K562 (cell line): ENCODE data around the gene SYT17. TPM values are rescaled to one million over a fixed set of nuclear protein-coding genes. Genes with fewer than 3 reads are reported as not detected.
A peak's percentile ranks its signal among the peaks of the same experiment; 100 is the strongest.

Source experiments
- ATAC-seq: fragments of 200-7000 bp; cut with Tn5 transposase; 3 replicates; pipeline ENCODE4 v1.9.1; 2020; ENCODE audit warnings: moderate library complexity
- BruUV-seq: library from RNA; stranded (reverse); fragments of 400-500 nt; replicated peaks from 2 replicates; lab custom pipeline; 2021; lab: Mats Ljungman, UMichigan
- CTCF ChIA-PET: fragments of 300-600 bp; formaldehyde crosslinking; extraction: SDS; loops from one replicate; lab custom pipeline; 2021; ENCODE audit warnings: low intra/inter-chr PET ratio; lab: Yijun Ruan, JAX
- POLR2A ChIA-PET: fragments of 300-600, 350-650 bp; sonication (Branson Sonifier 250); formaldehyde crosslinking; extraction: SDS; loops from one replicate; lab custom pipeline; 2021; ENCODE audit warnings: antibody characterized with exemption, inconsistent platforms; lab: Yijun Ruan, JAX
- DNase-seq, 4 experiments: peaks; one replicate each; pipeline versions ENCODE4 v3.0.0 to v3.0.0-alpha.2; 2011 to 2018; ENCODE audit warnings: low spot score in 3 of 4, mixed read lengths in 3 of 4; ENCODE audit errors: extremely low read depth in 1 of 4
- FAIRE-seq: peaks from 2 replicates; lab custom pipeline; 2011; peaks lifted over from hg19 to GRCh38; lab: Jason Lieb, UNC
- H2AFZ ChIP-seq: 2 replicates; pipeline ENCODE4 v1.6.0; 2011; ENCODE audit warnings: low read depth, low read length, control low read depth, inconsistent platforms
- H3K27ac ChIP-seq: fragments of 200-600 bp; 3 replicates; pipeline ENCODE4 v1.8.0; 2011; ENCODE audit warnings: low read depth, mild to moderate bottlenecking, control low read depth, inconsistent platforms, low read length, moderate library complexity, mixed read lengths; ENCODE audit errors: extremely low read depth
- H3K27me3 ChIP-seq, 2 experiments: fragments of 300-600 bp in 1 of 2; 2 replicates in 1 of 2; 3 replicates in 1 of 2; pipeline versions ENCODE4 v1.6.0 to v1.8.0; 2011; ENCODE audit warnings: inconsistent platforms in 2 of 2, low read length in 2 of 2, mild to moderate bottlenecking in 1 of 2, mixed read lengths in 1 of 2, moderate library complexity in 1 of 2; ENCODE audit not compliant: control insufficient read depth in 2 of 2, insufficient read depth in 2 of 2
- H3K36me3 ChIP-seq: fragments of 300-600 bp; 3 replicates; pipeline ENCODE4 v1.8.0; 2011; ENCODE audit warnings: mild to moderate bottlenecking, low read length, inconsistent platforms; ENCODE audit not compliant: control insufficient read depth, insufficient read depth
- H3K4me1 ChIP-seq, 2 experiments: fragments of 200-600 bp in 1 of 2; replicated peaks in 1 of 2; 2 replicates in 1 of 2; 3 replicates in 1 of 2; pipeline versions ENCODE4 v1.5.1 to v1.8.0; 2011; ENCODE audit warnings: inconsistent platforms in 2 of 2, low read length in 2 of 2, mild to moderate bottlenecking in 1 of 2, mixed read lengths in 1 of 2, moderate library complexity in 1 of 2; ENCODE audit not compliant: control insufficient read depth in 2 of 2, insufficient read depth in 2 of 2
- H3K4me2 ChIP-seq: 2 replicates; pipeline ENCODE4 v1.6.1; 2011; ENCODE audit warnings: low read length, control low read depth, inconsistent platforms, mixed read lengths; ENCODE audit not compliant: insufficient read depth
- H3K4me3 ChIP-seq: fragments of 200-600 bp; sonication (generic), shearing (Covaris generic); 2 replicates; pipeline ENCODE4 v1.5.1; 2016; ENCODE audit warnings: control low read depth, inconsistent platforms
- H3K79me2 ChIP-seq: fragments of 200-600 bp; 3 replicates; pipeline ENCODE4 v1.8.0; 2011; ENCODE audit warnings: low read length, inconsistent platforms; ENCODE audit not compliant: control insufficient read depth, insufficient read depth
- H3K9ac ChIP-seq, 2 experiments: 2 replicates each; pipeline versions ENCODE4 v1.6.0 to v1.6.1; 2011; ENCODE audit warnings: low read depth in 2 of 2, low read length in 2 of 2, control low read depth in 1 of 2, inconsistent platforms in 1 of 2, mild to moderate bottlenecking in 1 of 2, mixed read lengths in 1 of 2; ENCODE audit not compliant: insufficient read depth in 1 of 2
- H3K9me1 ChIP-seq: one replicate; pipeline ENCODE4 v1.6.0; 2011; ENCODE audit warnings: inconsistent platforms, mild to moderate bottlenecking, low read length, moderate library complexity; ENCODE audit not compliant: control insufficient read depth, insufficient read depth
- H3K9me3 ChIP-seq: replicated peaks from 2 replicates; pipeline ENCODE4 v1.5.1; 2011; ENCODE audit warnings: low read depth, low read length, inconsistent platforms; ENCODE audit not compliant: control insufficient read depth, insufficient read depth
- H4K20me1 ChIP-seq: replicated peaks from 2 replicates; pipeline ENCODE4 v1.6.1; 2011; ENCODE audit warnings: low read length, inconsistent platforms, mixed read lengths; ENCODE audit not compliant: control insufficient read depth, insufficient read depth
- GABPA ChIP-seq: fragments of 200-800 bp; sonication (Bioruptor generic); conservative IDR thresholded peaks from 2 replicates; pipeline ENCODE4 v1.6.1; 2016; ENCODE audit warnings: low read depth, missing genetic modification characterization, missing compliant biosample characterization
- GTF2B ChIP-seq: IDR thresholded peaks from 2 replicates; pipeline ENCODE4 v1.6.1; 2011; ENCODE audit not compliant: insufficient read length; ENCODE audit errors: extremely low read depth
- RBM25 ChIP-seq: fragments of 200-400 bp; formaldehyde crosslinking; IDR thresholded peaks from 2 replicates; pipeline ENCODE4 v1.6.1; 2018; ENCODE audit warnings: low read length, low read depth, moderate library complexity; ENCODE audit not compliant: severe bottlenecking
- ZNF146 ChIP-seq: IDR thresholded peaks from one replicate; pipeline ENCODE4 v1.6.1; 2018; ENCODE audit warnings: missing compliant biosample characterization; ENCODE audit not compliant: unreplicated experiment
- ZNF3 ChIP-seq: fragments of 250-450 bp; sonication (Bioruptor Pico); IDR thresholded peaks from 2 replicates; pipeline ENCODE4 v1.5.0; 2021; ENCODE audit warnings: mild to moderate bottlenecking, moderate library complexity
- WGBS: fragments of 100-300 bp; shearing (Covaris generic); methylation state at CpG from one replicate; pipeline ENCODE4 v1.1.6; 2016; ENCODE audit warnings: low coverage, mixed read lengths; ENCODE audit not compliant: insufficient coverage; ENCODE audit errors: missing lambda C conversion rate; 5-methylcytosine and 5-hydroxymethylcytosine counted together
- in situ Hi-C: fragments of 300-500 bp; cut with MboI; formaldehyde crosslinking; loops from 4 replicates; pipeline ENCODE4 v1.15.0; 2018; ENCODE audit warnings: inconsistent platforms, mixed read lengths
- intact Hi-C: fragments of 100-400 bp; cut with micrococcal nuclease; formaldehyde crosslinking; loops from 2 replicates; pipeline ENCODE4 v1.14.2; 2022
- polyA plus RNA-seq, 8 experiments: library from polyadenylated mRNA; depleted of rRNA in 4 of 8; stranded (reverse) in 5 of 8; unstranded in 3 of 8; fragments of >200 nt; fragmentation: Nextera tagmentation in 2 of 8; fragmentation: Illumina TruSeq in 1 of 8; extraction: Ambion mirVana in 2 of 8; extraction: Trizol in 1 of 8; gene quantifications; 2 replicates each; pipeline versions ENCODE4 v1.2.1 to v1.2.3, GENCODE V29; 2011 to 2014; ENCODE audit warnings: inconsistent platforms in 1 of 8, missing spikeins in 1 of 8
- total RNA-seq, 7 experiments: library from RNA; depleted of rRNA in 6 of 7; stranded (reverse); fragments of >200 nt in 6 of 7; fragmentation: Illumina TruSeq in 2 of 7; extraction: Trizol in 2 of 7; gene quantifications; 2 replicates each; pipeline versions ENCODE4 v1.2.1 to v1.2.3, GENCODE V29; 2011 to 2021; ENCODE audit warnings: low replicate concordance in 1 of 7

The SYT17 gene
- total and polyA plus RNA-seq, 9 of the 15 experiments (the other 6 are each of a cell fraction or from before 2014, with no cell fraction given), result not detected

DNA sequence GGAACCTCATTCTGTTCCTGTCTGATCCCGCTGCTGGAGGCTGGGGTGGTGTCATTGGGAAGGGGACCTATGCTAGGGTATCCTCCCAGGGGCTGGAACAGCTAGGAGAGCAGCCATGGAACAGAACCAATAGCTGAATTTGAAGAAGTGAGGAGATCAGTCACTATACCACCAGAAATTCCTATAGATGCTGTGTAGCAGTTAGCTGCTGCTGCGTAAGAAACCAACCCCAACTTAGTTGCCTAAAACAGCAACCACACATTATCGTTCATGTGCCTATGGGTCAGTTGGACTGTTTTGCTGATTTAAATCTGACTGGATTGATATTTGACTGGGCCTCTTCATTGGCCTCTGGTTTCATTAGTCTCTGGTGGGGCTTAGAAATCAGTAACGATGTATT lies 20.4 kb upstream of the SYT17 start:
- no TSS peak for BruUV-seq
- Histone ChIP-seq H2AFZ (no peak overlapping the region), H3K79me2 (no peaks in the 10 kb centered on the region), H3K4me1 (no peaks in the 10 kb centered on the region)
- POLR2A ChIA-PET, result interaction anchor here (0.6 to 0.7 kb wide), 2 partner anchors 34 to 35 kb away, joined by 3 read pairs; partner anchors contain the start of gene ITPRIPL2
- TF ChIP-seq RBM25 (peak; percentile 70), GABPA (no peak)
- TF ChIP-seq, all 486 proteins: peak for 1
- intact Hi-C loops (no loop called here), in situ Hi-C loops (no loop called here)
- Histone ChIP-seq H3K4me3 (no peak overlapping the region), H4K20me1 (no peaks in the 10 kb centered on the region), H3K4me2 (no peak overlapping the region), H3K27me3 (peaks cover 18 to 27% of the 10 kb centered on the region in 2 experiments), H3K9me3 (0 out of 2 replicates have a peak, but pooled peaks cover 3% of the 10 kb centered on the region), H3K9ac (no peak overlapping the region), H3K27ac (no peak overlapping the region), H3K36me3 (no peaks in the 10 kb centered on the region), H3K9me1 (no peaks in the 10 kb centered on the region)
- FAIRE-seq (no peak), ATAC-seq (no peak), DNase-seq (no peak)
- CTCF ChIA-PET, result no interaction called here
- 34% methylated on average over 4 of the region's 4 CpGs for WGBS

DNA sequence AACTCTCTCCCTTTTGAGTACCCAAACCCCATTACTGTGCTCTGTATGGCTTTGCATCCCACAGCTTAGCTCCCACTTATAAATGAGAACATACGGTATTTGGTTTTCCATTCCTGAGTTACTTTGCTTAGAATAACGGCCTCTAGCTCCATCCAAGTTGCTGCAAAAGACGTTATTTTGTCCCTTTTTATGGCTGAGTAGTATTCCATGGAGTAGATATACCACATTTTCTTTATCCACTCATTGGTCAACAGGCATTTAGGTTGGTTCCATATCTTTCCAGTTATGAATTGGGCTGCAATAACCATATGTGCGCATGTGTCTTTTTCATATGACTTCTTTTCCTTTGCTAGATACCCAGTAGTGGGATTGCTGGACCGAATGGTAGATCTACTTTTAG lies 19.9 kb upstream of the SYT17 start:
- Histone ChIP-seq H2AFZ (no peak overlapping the region), H3K27ac (no peak overlapping the region), H3K79me2 (no peaks in the 10 kb centered on the region), H3K4me3 (no peak overlapping the region), H3K9me1 (no peaks in the 10 kb centered on the region), H3K4me1 (no peaks in the 10 kb centered on the region), H3K9me3 (0 out of 2 replicates have a peak, but pooled peaks cover 3% of the 10 kb centered on the region), H3K27me3 (peaks cover 14 to 21% of the 10 kb centered on the region in 2 experiments), H3K4me2 (no peak overlapping the region), H4K20me1 (no peaks in the 10 kb centered on the region), H3K9ac (no peak overlapping the region), H3K36me3 (no peaks in the 10 kb centered on the region)
- FAIRE-seq (no peak), ATAC-seq (no peak), DNase-seq (no peak)
- in situ Hi-C loops (no loop called here), intact Hi-C loops (no loop called here)
- WGBS, result 6% methylated on average over 5 of the region's 5 CpGs
- ChIA-PET POLR2A (no interaction called here), CTCF (no interaction called here)
- BruUV-seq, result no TSS peak
- TF ChIP-seq ZNF146 (peak; percentile 17), GTF2B (no peak), ZNF3 (CRISPR knock-in tag) (no peak)
